ENCODE measurements around the gene ANKS6.

GRCh38 chr9:98795970-98796363 is 388 bp downstream of the ANKS6 start:
- TF ChIP-seq, protein P1, sequence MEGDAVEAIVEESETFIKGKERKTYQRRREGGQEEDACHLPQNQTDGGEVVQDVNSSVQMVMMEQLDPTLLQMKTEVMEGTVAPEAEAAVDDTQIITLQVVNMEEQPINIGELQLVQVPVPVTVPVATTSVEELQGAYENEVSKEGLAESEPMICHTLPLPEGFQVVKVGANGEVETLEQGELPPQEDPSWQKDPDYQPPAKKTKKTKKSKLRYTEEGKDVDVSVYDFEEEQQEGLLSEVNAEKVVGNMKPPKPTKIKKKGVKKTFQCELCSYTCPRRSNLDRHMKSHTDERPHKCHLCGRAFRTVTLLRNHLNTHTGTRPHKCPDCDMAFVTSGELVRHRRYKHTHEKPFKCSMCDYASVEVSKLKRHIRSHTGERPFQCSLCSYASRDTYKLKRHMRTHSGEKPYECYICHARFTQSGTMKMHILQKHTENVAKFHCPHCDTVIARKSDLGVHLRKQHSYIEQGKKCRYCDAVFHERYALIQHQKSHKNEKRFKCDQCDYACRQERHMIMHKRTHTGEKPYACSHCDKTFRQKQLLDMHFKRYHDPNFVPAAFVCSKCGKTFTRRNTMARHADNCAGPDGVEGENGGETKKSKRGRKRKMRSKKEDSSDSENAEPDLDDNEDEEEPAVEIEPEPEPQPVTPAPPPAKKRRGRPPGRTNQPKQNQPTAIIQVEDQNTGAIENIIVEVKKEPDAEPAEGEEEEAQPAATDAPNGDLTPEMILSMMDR (IDR thresholded peaks at IDR 0.05), result no peak
- TF ChIP-seq POLR2A (IDR thresholded peaks at IDR 0.05), result no peak

Data from esophagus squamous epithelium (tissue), 4 donors.